H9 (cell line): ENCODE results near the gene PPP1R2B. TPM values are rescaled to one million over a fixed set of nuclear protein-coding genes. Genes with fewer than 3 reads are reported as not detected.

Experiments
- DNase-seq: peaks from one replicate; pipeline ENCODE4 v3.0.0-alpha.2; 2017
- H2AFZ ChIP-seq: one replicate; pipeline ENCODE4 v1.6.1; 2013; ENCODE audit warnings: mild to moderate bottlenecking, low read length, control low read depth, moderate library complexity
- H2AK5ac ChIP-seq: 2 replicates; pipeline ENCODE4 v1.6.1; 2013; ENCODE audit warnings: low read length, control low read depth, mixed read lengths; ENCODE audit not compliant: insufficient read length
- H2BK120ac ChIP-seq: one replicate; pipeline ENCODE4 v1.6.1; 2013; ENCODE audit warnings: low read depth, mild to moderate bottlenecking, low read length, control low read depth, inconsistent platforms; ENCODE audit not compliant: poor library complexity, severe bottlenecking
- H2BK12ac ChIP-seq: 2 replicates; pipeline ENCODE4 v1.6.1; 2013; ENCODE audit warnings: low read length, control low read depth, mixed read lengths, low read depth; ENCODE audit not compliant: insufficient read length
- H2BK15ac ChIP-seq: 2 replicates; pipeline ENCODE4 v1.6.1; 2013; ENCODE audit warnings: low read depth, low read length, control low read depth
- H2BK20ac ChIP-seq: one replicate; pipeline ENCODE4 v1.6.1; 2013; ENCODE audit warnings: low read depth, mild to moderate bottlenecking, low read length, control low read depth, inconsistent platforms; ENCODE audit not compliant: poor library complexity, severe bottlenecking
- H2BK5ac ChIP-seq: 2 replicates; pipeline ENCODE4 v1.6.1; 2013; ENCODE audit warnings: low read length, control low read depth, mixed read lengths; ENCODE audit not compliant: insufficient read length
- H3K14ac ChIP-seq: 2 replicates; pipeline ENCODE4 v1.6.1; 2013; ENCODE audit warnings: low read length, control low read depth; ENCODE audit not compliant: insufficient read depth
- H3K18ac ChIP-seq: 2 replicates; pipeline ENCODE4 v1.6.1; 2013; ENCODE audit warnings: low read depth, mild to moderate bottlenecking, mixed read lengths, low read length, control low read depth; ENCODE audit not compliant: insufficient read length
- H3K23ac ChIP-seq: 2 replicates; pipeline ENCODE4 v1.6.1; 2013; ENCODE audit warnings: low read length, control low read depth, mixed read lengths, low read depth; ENCODE audit not compliant: insufficient read length
- H3K23me2 ChIP-seq: 2 replicates; pipeline ENCODE4 v1.6.1; 2013; ENCODE audit warnings: low read depth, mild to moderate bottlenecking, mixed read lengths, low read length, control low read depth; ENCODE audit not compliant: insufficient read length, poor library complexity, severe bottlenecking
- H3K27ac ChIP-seq: 2 replicates; pipeline ENCODE4 v1.5.1; 2013; ENCODE audit warnings: low read length, control low read depth, mixed read lengths, low read depth; ENCODE audit not compliant: insufficient read length
- H3K27me3 ChIP-seq: 2 replicates; pipeline ENCODE4 v1.6.1; 2013; ENCODE audit warnings: low read length, control low read depth, inconsistent platforms; ENCODE audit not compliant: insufficient read depth
- H3K4ac ChIP-seq: 2 replicates; pipeline ENCODE4 v1.6.1; 2013; ENCODE audit warnings: low read depth, mild to moderate bottlenecking, control low read depth, inconsistent platforms, low read length, moderate library complexity
- H3K4me1 ChIP-seq: 2 replicates; pipeline ENCODE4 v1.6.1; 2013; ENCODE audit warnings: low read length, control low read depth, inconsistent platforms; ENCODE audit not compliant: insufficient read depth
- H3K4me2 ChIP-seq: 2 replicates; pipeline ENCODE4 v1.6.1; 2013; ENCODE audit warnings: low read length, control low read depth, mixed read lengths; ENCODE audit not compliant: insufficient read length, insufficient read depth
- H3K56ac ChIP-seq: 2 replicates; pipeline ENCODE4 v1.6.1; 2013; ENCODE audit warnings: low read depth, mild to moderate bottlenecking, mixed read lengths, low read length, control low read depth; ENCODE audit not compliant: insufficient read length
- H3K79me1 ChIP-seq: 2 replicates; pipeline ENCODE4 v1.6.1; 2013; ENCODE audit warnings: low read depth, mild to moderate bottlenecking, moderate library complexity, low read length, control low read depth, inconsistent platforms; ENCODE audit not compliant: insufficient read depth, poor library complexity, severe bottlenecking
- H3K79me2 ChIP-seq: 2 replicates; pipeline ENCODE4 v1.6.1; 2013; ENCODE audit warnings: low read length, control low read depth, inconsistent platforms; ENCODE audit not compliant: insufficient read depth
- H3K9ac ChIP-seq: 2 replicates; pipeline ENCODE4 v1.6.1; 2013; ENCODE audit warnings: low read length, control low read depth, mixed read lengths; ENCODE audit not compliant: insufficient read length; ENCODE audit errors: extremely low read depth
- H3K9me3 ChIP-seq: one replicate; pipeline ENCODE4 v1.6.1; 2013; ENCODE audit warnings: low read depth, low read length, inconsistent platforms; ENCODE audit not compliant: control insufficient read depth
- H3T11ph ChIP-seq: one replicate; pipeline ENCODE4 v1.6.1; 2013; ENCODE audit warnings: mild to moderate bottlenecking, low read length, control low read depth, inconsistent platforms
- H4K20me1 ChIP-seq: one replicate; pipeline ENCODE4 v1.6.1; 2013; ENCODE audit not compliant: control insufficient read depth, insufficient read length, insufficient read depth
- H4K5ac ChIP-seq: 2 replicates; pipeline ENCODE4 v1.6.1; 2013; ENCODE audit warnings: low read depth, mild to moderate bottlenecking, mixed read lengths, low read length, control low read depth; ENCODE audit not compliant: insufficient read length
- H4K8ac ChIP-seq: replicated peaks from 2 replicates; pipeline ENCODE4 v1.6.1; 2013; ENCODE audit warnings: low read length, control low read depth, mixed read lengths, low read depth; ENCODE audit not compliant: insufficient read length
- H4K91ac ChIP-seq: 2 replicates; pipeline ENCODE4 v1.6.1; 2013; ENCODE audit warnings: low read depth, mild to moderate bottlenecking, moderate library complexity, mixed read lengths, low read length, control low read depth; ENCODE audit not compliant: insufficient read length
- H3K27ac Mint-ChIP-seq, 3 experiments: 2 replicates in 2 of 3; 3 replicates in 1 of 3; pipeline ENCODE4 v1.8.0; 2020 to 2021; ENCODE audit warnings: mixed read lengths in 3 of 3, mild to moderate bottlenecking in 1 of 3, moderate library complexity in 1 of 3
- H3K27me3 Mint-ChIP-seq: 2 replicates; pipeline ENCODE4 v1.8.0; 2021; ENCODE audit warnings: low read depth, mild to moderate bottlenecking, moderate library complexity, mixed read lengths
- H3K36me3 Mint-ChIP-seq, 3 experiments: 2 replicates in 2 of 3; 3 replicates in 1 of 3; pipeline ENCODE4 v1.8.0; 2020 to 2021; ENCODE audit warnings: low read depth in 3 of 3, mixed read lengths in 3 of 3; ENCODE audit not compliant: insufficient read depth in 1 of 3
- H3K4me1 Mint-ChIP-seq, 2 experiments: 2 replicates each; pipeline ENCODE4 v1.8.0; 2020; ENCODE audit warnings: mixed read lengths in 2 of 2
- H3K4me3 Mint-ChIP-seq, 2 experiments: 2 replicates in 1 of 2; 3 replicates in 1 of 2; pipeline ENCODE4 v1.8.0; 2020 to 2021; ENCODE audit warnings: mild to moderate bottlenecking in 2 of 2, mixed read lengths in 2 of 2, moderate library complexity in 1 of 2
- H3K9me3 Mint-ChIP-seq, 2 experiments: 2 replicates in 1 of 2; 3 replicates in 1 of 2; pipeline ENCODE4 v1.8.0; 2020; ENCODE audit warnings: mild to moderate bottlenecking in 2 of 2, mixed read lengths in 2 of 2, moderate library complexity in 1 of 2
- CTCF ChIP-seq: fragments of 200-600 bp; sonication (generic); conservative IDR thresholded peaks from 3 replicates; pipeline ENCODE4 v1.8.0; 2021; ENCODE audit warnings: antibody characterized with exemption, mild to moderate bottlenecking
- WGBS: extraction: QIAGEN DNeasy Blood & Tissue Kit; methylation state at CpG from one replicate; pipeline ENCODE4 v1.1.7; 2013; ENCODE audit warnings: missing lambda C conversion rate, low lambda C conversion rate, mixed read lengths; ENCODE audit not compliant: insufficient read length; ENCODE audit errors: extremely low coverage; 5-methylcytosine and 5-hydroxymethylcytosine counted together
- total RNA-seq: library from RNA; stranded (reverse); gene quantifications from 2 replicates; pipeline ENCODE4 v1.2.1, GENCODE V29; 2021

PPP1R2B gene
- total RNA-seq, 1 experiment from 2014 or later, result not detected

- Histone ChIP-seq H3K4ac (no peak overlapping the region), H3K27ac (no peak overlapping the region), H2BK12ac (no peak overlapping the region), H2AK5ac (no peak overlapping the region), H3K56ac (no peak overlapping the region), H3K79me1 (no peaks in the 10 kb centered on the region), H2AFZ (no peak overlapping the region), H2BK15ac (no peak overlapping the region), H3K9ac (no peak overlapping the region), H3K18ac (no peak overlapping the region), H3K9me3 (no peaks in the 10 kb centered on the region), H3K27me3 (no peaks in the 10 kb centered on the region), H4K91ac (no peak overlapping the region), H3K23me2 (no peaks in the 10 kb centered on the region), H4K8ac (no peak overlapping the region), H3K4me2 (no peak overlapping the region), H2BK20ac (no peak overlapping the region), H4K5ac (no peak overlapping the region), H3K4me1 (no peaks in the 10 kb centered on the region), H4K20me1 (no peaks in the 10 kb centered on the region), H3T11ph (no peak overlapping the region), H2BK5ac (no peak overlapping the region), H3K14ac (no peak overlapping the region), H3K23ac (no peak overlapping the region), H3K79me2 (no peaks in the 10 kb centered on the region), H2BK120ac (no peak overlapping the region)
- WGBS, result no CpG with 5 or more reads among the region's 7 CpGs
- no peak overlapping the region for H3K27ac Mint-ChIP-seq
- no peak for TF ChIP-seq CTCF
- no peaks in the 10 kb centered on the region; a peak in 1 of 5 replicates for H3K9me3 Mint-ChIP-seq
- H3K27me3 Mint-ChIP-seq, result no peaks in the 10 kb centered on the region; the same call in none of the 2 replicates
- no peak overlapping the region for H3K4me3 Mint-ChIP-seq
- DNase-seq, result no peak
- peaks cover 4 to 8% of the 10 kb centered on the region in 2 experiments; a peak in 3 of 4 replicates for H3K4me1 Mint-ChIP-seq
- H3K36me3 Mint-ChIP-seq, result no peaks in the 10 kb centered on the region
These were observed 46.5 kb downstream of the PPP1R2B start for GRCh38 chr5:156896546-156896945.

Other genes starting within 250 kb of the PPP1R2B start
- gene TIMD4, start 112.9 kb downstream of the PPP1R2B start, total RNA-seq, result not detected in 2 replicates
- gene HAVCR1, start 208.8 kb downstream of the PPP1R2B start, total RNA-seq, result not detected in 2 replicates